GM19043 (cell line): ENCODE data around the gene ENAM.
"Not testable (repeated sequence)": the region's sequence is repeated elsewhere in the genome, so short reads cannot be mapped to it uniquely, and the experiment has no call there.

Experiments
- ATAC-seq: cut with Tn5 transposase; IDR thresholded peaks from one replicate; pipeline ENCODE4 v1.9.1; 2021; ENCODE audit warnings: low read depth; ENCODE audit not compliant: unreplicated experiment

Gene ENAM

DNA sequence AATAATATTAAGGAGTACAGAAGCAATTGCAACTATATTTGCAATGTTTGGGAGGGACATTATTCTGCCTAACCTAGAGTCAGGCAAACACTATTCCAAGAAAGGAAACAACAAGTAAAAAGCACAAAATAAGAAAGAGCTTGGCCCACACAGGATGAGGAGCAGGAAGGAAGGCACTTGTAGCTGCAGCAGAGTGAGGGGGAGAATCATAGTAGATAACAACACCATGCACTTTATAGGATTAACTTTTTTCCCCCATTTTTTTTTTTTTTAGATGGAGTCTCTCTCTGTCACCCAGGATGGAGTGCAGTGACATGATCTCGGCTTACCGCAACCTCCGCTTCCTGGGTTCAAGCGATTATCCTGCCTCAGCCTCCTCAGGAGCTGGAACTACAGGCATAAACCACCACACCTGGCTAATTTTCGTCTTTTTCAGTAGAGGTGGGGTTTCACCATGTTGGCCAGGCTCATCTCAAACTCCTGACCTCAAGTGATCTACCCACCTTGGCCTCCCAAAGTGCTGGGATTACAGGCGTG is 48.1 kb downstream of the ENAM start:
- ATAC-seq: no peak

DNA sequence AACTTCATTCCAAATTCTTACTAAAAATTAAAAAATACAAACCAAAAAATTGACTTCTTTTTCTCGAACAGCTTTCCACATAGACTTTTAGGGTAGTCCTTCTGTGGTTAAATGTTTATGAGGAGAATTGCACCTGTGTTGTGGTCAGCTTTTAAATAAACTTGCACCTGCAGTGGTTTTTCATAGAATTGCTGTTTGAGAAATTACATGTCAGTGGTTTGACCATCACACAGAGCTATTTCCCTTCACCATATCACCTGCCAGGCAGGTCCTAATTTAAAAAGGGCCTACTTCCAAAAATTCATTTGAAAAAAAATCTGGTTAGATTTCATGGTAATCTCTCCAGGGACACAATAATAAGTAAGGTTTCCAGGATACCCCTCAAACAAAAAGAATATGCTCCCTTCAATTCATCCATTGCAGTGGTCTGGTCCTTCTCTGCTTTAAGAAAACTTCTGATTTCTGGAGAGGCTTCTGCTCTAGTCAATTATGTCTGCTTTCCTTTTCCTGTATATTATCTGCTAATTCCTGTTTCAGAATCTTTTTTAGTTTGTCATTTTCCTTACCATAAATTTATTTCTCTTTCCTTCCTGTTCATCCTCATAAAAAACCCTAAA is 49.9 kb downstream of the ENAM start:
- ATAC-seq: peak; percentile 76

DNA sequence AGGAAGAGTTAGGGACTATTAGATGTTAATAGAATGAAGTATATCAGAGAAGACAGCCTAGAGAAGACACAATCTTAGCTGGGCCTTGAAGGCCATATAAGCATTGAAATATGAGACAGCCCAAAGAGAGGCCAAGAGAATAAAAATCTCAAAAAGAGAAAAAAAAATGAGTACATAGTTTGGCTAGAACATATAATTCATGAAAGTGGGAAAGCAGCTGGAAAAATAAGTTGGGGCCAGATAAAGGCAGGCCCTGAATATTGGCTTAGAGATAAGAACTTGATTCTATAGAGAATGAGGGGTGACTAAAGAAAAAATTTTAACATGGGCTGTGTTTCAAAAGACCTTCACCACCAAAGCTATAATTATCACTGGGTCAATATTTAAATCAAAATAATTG is 52.4 kb downstream of the ENAM start:
- ATAC-seq: no peak

DNA sequence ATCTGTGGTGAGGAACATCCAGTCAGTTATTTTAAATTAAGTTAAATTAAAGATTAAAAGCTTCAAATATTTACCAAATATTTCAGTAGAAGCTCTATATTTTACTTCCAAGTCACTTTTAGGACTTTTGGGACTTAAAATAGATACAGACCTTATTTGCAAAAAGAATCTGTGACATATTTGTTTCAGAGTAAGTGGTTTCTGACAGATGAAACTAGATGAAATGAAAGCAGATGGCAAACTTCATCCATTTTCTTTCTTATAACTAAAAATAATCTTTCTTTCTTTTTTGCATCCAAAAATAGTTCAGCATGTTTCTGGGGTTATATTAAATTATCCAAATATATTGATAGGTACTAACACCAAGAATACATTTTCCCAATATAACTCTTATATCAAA is 53.2 kb downstream of the ENAM start:
- ATAC-seq: peak; percentile 45

DNA sequence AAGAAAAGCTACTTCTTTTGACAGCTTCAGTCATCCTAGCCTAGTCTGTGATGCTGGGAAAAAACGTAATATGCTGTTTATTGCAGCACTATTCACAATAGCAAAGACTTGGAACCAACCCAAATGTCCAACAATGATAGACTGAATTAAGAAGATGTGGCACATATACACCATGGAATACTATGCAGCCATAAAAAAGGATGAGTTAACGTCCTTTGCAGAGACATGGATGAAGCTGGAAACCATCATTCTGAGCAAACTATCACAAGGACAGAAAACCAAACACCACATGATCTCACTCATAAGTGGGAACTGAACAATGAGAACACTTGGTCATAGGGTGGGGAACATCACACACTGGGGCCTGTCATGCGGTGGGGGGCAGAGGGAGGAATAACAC is 53.6 kb downstream of the ENAM start:
- ATAC-seq: not testable (repeated sequence)

DNA sequence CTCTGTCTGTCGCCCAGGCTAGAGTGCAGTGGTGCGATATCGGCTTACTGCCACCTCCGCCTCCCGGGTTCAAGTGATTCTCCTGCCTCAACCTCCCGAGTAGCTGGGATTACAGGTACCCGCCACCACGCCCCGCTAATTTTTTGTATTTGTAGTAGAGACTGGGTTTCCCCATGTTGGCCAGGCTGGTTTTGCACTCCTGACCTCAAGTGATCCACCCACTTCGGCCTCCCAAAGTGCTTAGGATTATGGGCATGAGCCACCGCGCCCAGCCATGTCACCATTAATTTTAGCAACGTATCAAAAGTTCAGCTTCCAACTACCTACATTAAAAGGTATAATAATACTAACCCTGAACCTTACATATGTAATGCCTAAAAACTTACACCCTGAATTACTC is 58.8 kb downstream of the ENAM start:
- peak; percentile 1 for ATAC-seq

DNA sequence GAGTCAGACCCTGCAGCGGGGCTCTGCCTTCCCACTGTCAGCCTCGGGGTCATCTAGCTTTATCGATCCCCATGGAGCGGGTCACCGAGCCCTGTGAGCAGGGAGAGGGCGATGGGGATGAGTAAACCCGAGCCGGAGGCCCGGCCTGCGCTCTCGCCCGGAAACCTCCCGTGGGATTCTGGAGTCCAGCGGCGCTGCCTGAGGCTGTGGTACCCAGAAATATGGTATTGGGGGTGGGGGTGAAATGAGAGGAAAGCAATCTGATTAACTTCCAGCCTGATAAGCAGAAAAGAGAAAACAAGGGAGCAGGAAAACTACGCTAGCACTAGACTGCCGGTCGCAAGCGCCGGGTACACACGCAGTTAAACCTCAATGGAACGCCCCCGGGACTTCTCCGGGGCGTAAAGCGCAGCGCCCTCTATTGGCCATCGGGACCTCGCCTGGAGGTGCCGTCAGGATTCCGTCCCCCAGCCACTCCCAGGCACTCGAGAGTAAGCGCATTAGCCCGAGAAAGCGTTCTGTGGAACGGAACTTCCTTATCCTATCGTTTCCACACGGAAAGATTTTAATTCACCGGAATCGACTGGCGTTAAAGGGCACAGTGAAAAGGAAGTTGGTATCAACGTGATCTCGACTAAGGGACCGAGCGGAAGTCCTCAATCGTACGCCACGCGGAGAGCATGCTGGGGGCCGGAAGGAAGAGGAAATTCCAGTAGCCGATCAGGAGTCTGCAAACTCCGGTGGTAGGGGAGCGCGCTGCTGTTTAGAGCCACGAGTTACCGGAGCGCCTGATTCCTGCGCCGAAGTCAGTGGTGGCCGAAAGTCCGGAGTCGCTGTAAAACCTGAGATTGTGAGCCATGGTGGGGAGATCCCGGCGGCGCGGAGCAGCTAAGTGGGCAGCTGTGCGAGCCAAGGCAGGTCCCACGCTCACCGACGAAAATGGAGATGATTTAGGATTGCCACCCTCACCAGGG is 59.6 kb downstream of the ENAM start, which contains the start of gene UTP3:
Gene UTP3, plus strand, starts transcription at position 712 of the 974 bp plus-strand sequence. Its CDS starts 146 bp downstream, at position 858.
- ATAC-seq: peak; percentile 91

DNA sequence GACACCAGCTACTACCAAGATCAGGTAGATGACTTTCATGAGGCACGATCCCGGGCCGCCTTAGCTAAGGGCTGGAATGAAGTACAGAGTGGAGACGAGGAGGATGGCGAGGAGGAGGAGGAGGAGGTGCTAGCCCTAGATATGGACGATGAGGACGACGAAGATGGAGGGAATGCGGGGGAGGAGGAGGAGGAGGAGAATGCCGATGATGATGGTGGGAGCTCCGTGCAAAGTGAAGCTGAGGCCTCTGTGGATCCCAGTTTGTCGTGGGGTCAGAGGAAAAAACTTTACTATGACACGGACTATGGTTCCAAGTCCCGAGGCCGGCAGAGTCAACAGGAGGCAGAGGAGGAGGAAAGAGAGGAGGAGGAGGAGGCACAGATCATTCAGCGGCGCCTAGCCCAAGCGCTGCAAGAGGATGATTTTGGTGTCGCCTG is 60.3 kb downstream of the ENAM start:
- peak; percentile 1 for ATAC-seq

DNA sequence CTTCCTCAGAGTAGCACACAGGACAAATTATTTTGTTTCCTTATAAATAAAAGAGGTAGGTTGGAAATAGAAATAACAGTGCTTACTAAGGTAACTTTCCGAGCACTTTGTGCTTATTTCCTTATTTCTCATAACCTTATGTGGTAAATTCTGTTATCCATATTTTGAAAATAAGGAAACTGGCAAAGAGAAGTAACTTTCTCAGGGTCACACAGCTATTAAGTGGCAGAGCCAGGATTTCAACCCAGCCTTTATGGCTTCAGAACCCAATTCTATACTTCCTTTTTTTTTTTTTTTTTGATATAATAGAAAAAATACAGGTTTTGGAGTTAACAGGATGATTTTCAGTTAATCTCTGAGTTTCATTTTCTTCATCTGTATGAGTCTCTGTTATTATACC is 63.1 kb downstream of the ENAM start:
- ATAC-seq: no peak

DNA sequence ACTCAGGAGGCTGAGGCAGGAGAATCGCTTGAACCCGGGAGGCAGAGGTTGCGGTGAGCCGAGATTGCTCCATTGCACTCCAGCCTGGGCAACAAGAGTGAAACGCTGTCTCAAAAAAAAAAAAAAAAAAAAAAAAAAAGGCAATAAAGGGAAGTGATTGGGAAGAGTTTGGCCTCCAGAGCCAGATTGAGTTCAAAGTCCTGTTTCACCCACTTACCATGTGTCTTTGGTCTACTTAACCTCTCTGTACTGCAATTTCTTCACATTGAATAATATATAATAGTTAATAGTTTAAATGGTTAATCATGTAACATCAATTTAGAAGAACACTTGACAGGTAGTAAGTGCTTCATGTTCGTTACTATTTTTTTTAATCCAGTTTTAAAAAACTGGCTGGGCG is 66.1 kb downstream of the ENAM start:
- ATAC-seq: not testable (repeated sequence)
